Measurements from ENCODE around the gene SLC39A8.

SLC39A8 gene

GRCh38 chr4:102339018-102339417, 6.3 kb downstream of the SLC39A8 start:
- no peak for DNase-seq (ENCODE audit: low read depth)

DNA sequence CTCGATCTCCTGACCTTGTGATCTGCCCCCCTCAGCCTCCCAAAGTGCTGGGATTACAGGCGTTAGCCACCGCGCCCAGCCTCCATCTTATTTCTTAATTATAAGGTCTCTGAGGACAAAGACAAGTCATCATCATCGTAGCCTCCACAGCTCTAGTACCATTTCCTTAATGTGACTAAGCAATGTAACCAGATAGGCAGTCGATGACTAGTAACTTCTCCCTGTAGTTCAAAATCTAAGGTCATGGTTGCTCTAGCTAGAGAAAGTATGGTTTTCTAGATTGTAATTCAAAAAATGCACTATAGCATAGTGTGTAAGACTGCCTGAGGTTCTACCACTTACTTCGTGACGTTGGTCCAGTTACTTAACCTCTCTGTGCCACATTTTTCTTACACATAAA, 6.9 kb downstream of the SLC39A8 start:
- no peak for DNase-seq (ENCODE audit: low read depth)

- DNase-seq (ENCODE audit: low read depth): no peak
Observed at GRCh38 chr4:102335616-102336015, 9.7 kb downstream of the SLC39A8 start.

GRCh38 chr4:102334624-102335023, 10.7 kb downstream of the SLC39A8 start:
- DNase-seq (ENCODE audit: low read depth): no peak

GRCh38 chr4:102333787-102334186, 11.5 kb downstream of the SLC39A8 start:
- no peak for DNase-seq (ENCODE audit: low read depth)

GRCh38 chr4:102328045-102328444, 17.2 kb downstream of the SLC39A8 start:
- DNase-seq (ENCODE audit: low read depth): no peak

- no peak for DNase-seq (ENCODE audit: low read depth)
Observed at GRCh38 chr4:102326951-102327350, 18.3 kb downstream of the SLC39A8 start.

GRCh38 chr4:102324730-102325129, 20.6 kb downstream of the SLC39A8 start:
- DNase-seq (ENCODE audit: low read depth): no peak

DNA sequence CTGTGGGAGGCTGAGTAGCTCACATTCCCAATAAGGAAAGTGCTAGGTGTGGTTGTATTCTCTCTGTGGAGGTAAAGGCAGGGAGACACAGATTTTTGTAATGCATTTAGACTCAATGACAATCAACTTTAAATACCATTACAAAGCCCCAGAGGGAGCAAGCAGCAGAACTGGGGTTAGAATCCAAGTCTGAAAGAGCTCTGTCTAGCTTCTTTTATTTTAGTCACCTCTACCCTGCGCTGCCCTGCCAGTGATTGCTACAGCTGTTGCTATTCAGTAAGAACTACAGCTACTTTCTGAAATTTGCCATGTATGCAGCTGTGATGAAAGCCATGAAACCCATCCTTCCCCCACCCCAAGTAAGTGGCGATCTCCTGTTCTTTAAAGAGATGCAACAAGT, 22.5 kb downstream of the SLC39A8 start:
- DNase-seq (ENCODE audit: low read depth): no peak

- DNase-seq (ENCODE audit: low read depth): no peak
Observed at GRCh38 chr4:102321260-102321995, 23.9 kb downstream of the SLC39A8 start.

- DNase-seq (ENCODE audit: low read depth): no peak
Observed at GRCh38 chr4:102319594-102319993, 25.7 kb downstream of the SLC39A8 start.

DNA sequence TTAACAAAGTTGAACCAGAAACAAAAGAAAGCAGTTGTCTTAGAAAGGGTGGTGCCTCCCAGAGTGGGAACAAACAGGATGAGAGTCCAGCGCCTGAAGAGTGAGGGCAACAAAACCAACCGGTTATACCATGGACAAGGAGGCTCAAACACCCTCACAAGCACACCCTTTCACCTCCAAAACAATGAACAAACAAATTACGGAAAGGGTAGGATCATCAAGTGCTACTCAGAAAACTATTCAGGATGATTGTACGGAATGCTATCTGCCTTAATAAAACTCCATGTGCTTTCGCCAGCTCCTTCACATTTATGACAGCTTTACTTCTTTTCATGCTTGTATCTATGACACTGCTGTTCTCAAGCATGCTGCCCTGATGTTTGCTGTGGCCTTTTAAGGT, 26.8 kb downstream of the SLC39A8 start:
- no peak for DNase-seq (ENCODE audit: low read depth)

- DNase-seq (ENCODE audit: low read depth): no peak
Observed at GRCh38 chr4:102318105-102318504, 27.2 kb downstream of the SLC39A8 start.

GRCh38 chr4:102317459-102317858, 27.8 kb downstream of the SLC39A8 start:
- no peak for DNase-seq (ENCODE audit: low read depth)

GRCh38 chr4:102316585-102316984, 28.7 kb downstream of the SLC39A8 start:
- DNase-seq (ENCODE audit: low read depth): no peak

- no peak for DNase-seq (ENCODE audit: low read depth)
Observed at GRCh38 chr4:102315532-102315931, 29.8 kb downstream of the SLC39A8 start.

GRCh38 chr4:102312417-102312816, 32.9 kb downstream of the SLC39A8 start:
- DNase-seq (ENCODE audit: low read depth): no peak

DNA sequence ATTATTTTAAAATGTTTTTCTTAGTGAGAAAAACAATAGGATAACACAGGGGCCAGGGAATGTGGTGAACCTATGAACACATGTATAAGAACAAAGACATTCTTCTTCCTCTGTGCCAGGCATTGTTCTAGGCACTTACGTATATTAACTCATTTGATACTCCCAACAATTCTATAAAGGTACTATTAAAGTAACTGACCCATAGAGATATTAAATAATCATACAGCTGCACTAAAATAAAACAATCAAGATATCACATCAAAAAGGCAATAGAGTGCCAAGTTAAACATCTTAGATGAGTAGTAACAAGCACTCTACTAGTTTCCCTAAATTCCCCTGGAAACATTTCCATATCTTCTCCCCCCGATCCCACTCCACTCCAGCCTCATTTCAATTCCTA, 33.4 kb downstream of the SLC39A8 start:
- DNase-seq (ENCODE audit: low read depth): no peak

DNA sequence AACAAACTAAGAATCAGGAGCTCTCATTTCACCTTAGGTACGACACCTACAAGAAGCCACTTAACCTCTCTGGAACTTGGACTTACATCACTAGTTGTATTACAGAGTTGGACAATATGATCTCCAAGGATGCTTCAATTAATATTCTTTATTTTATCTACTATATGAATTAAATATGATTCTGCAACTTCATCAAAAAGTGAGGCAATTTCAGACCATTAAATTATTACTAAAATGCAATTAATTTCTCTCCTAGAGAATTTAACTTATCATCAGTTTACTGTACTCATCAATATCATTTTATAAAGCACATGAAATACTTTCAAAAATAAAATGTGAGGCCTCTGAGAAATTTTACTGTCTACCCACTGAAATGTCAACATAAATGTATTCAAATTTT, 33.9 kb downstream of the SLC39A8 start:
- DNase-seq (ENCODE audit: low read depth): no peak

DNA sequence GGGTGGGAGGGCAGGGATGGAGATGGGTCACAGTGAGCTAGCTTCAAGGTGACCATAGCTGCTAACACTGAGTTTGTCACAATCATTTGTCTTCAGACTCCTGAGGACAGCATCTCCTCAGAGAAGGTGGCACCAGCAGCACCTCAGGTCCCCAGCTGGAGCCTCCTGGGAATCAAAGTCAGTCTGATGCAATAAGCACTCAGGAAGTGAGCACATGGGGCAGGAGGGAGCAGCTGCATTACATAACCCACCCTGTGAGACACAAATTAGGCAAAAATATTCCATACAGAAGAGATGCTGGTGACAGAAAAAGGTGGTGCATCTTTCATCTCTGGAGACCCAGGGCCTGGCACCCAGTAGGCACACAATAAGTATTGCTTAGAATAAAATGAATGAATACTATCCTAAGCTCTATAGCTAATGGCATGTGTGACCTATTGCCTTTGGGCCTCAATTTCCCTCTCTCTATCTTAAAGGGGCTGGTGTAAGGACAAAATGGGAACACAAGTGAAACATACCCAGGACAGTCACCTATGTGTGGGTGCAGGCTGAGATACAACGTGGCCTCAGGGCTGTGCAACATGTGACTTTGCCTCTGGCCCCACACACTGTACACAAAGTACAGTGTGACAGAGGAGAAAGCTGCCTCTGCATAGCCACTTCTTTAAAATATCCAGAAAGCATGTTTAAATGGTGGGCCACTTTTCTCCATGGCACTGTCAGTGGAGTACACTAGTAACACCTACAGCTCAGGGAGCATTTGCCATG, 37.1 kb downstream of the SLC39A8 start:
- DNase-seq (ENCODE audit: low read depth): no peak

DNA sequence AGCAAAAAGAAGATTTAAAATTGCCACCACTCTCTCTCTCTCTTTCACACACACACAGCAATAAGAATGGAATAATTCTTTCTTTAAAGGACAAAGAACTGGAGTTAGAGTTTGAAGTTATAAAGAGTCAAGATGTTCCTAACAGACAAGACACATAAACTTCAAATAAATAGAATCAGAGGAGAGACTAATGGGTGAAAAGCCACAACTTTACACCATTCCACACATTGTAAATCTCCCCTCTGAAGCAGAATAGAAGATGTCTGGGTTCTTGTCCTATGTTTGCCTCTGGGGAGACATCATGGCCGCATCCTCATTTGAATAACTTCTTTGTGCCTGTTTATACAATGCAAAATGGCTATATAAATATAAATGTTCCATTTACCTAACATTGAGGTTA, 39.6 kb downstream of the SLC39A8 start:
- DNase-seq (ENCODE audit: low read depth): no peak

- no peak for DNase-seq (ENCODE audit: low read depth)
Observed at GRCh38 chr4:102302762-102303161, 42.5 kb downstream of the SLC39A8 start.

DNA sequence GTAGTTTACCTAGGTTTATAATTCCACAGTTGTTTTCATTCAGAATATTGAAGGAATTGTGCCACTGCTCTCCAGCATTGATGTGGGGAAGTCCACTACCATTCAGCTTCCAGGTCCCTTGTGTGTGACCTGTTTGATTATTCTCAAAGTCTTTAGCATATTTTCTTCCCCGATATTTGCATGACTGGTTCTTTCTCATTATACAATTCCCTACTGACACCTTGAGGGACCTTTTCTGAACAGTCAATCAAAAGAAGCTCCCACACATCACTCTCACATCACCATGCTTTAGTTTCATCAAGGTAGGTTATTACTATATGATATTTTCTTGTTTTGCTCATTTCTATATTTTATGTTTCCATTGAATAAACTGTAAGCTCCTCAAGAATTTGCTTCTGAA, 44.1 kb downstream of the SLC39A8 start:
- no peak for DNase-seq (ENCODE audit: low read depth)

All from CMK (cell line).